Common myeloid progenitor, CD34-positive (primary cell): ENCODE data around the gene MED15.

Source experiments
- CTCF ChIA-PET: fragments of 350-600 bp; sonication (Branson Sonifier 250); formaldehyde crosslinking; loops from one replicate; lab custom pipeline; 2021; ENCODE audit warnings: antibody characterized with exemption; lab: Charles Lee
- POLR2A ChIA-PET: fragments of 350-600 bp; sonication (Branson Sonifier 250); formaldehyde crosslinking; loops from one replicate; lab custom pipeline; 2021; ENCODE audit warnings: antibody characterized with exemption; lab: Charles Lee
- DNase-seq, 3 donors: peaks; one replicate each; pipeline versions ENCODE4 v3.0.0 to v3.0.0-alpha.2; 2013
- H3K27ac ChIP-seq, 2 experiments: 1 replicate in 1 of 2; 2 replicates in 1 of 2; pipeline ENCODE4 v1.7.0; 2013; ENCODE audit warnings: inconsistent platforms in 2 of 2, low read length in 2 of 2, mild to moderate bottlenecking in 2 of 2, low read depth in 1 of 2, moderate library complexity in 1 of 2; ENCODE audit not compliant: severe bottlenecking in 2 of 2, insufficient read depth in 1 of 2, poor library complexity in 1 of 2
- H3K27me3 ChIP-seq, 5 experiments: replicated peaks in 2 of 5; 1 replicate in 3 of 5; 2 replicates in 2 of 5; pipeline versions ENCODE4 v1.6.1 to v1.7.0; 2013; ENCODE audit warnings: low read length in 4 of 5, mild to moderate bottlenecking in 2 of 5, moderate library complexity in 2 of 5, inconsistent platforms in 1 of 5; ENCODE audit not compliant: insufficient read depth in 5 of 5, control insufficient read depth in 4 of 5
- H3K36me3 ChIP-seq, 4 experiments: 1 replicate in 2 of 4; 2 replicates in 2 of 4; pipeline versions ENCODE4 v1.6.1 to v1.7.0; 2013; ENCODE audit warnings: low read length in 3 of 4, control low read depth in 1 of 4, mild to moderate bottlenecking in 1 of 4; ENCODE audit not compliant: control insufficient read depth in 4 of 4, insufficient read depth in 4 of 4
- H3K4me1 ChIP-seq, 4 experiments: 1 replicate in 3 of 4; 2 replicates in 1 of 4; pipeline versions ENCODE4 v1.6.1 to v1.7.1; 2013; ENCODE audit warnings: low read length in 3 of 4, mild to moderate bottlenecking in 3 of 4, control low read depth in 1 of 4, inconsistent platforms in 1 of 4, moderate library complexity in 1 of 4; ENCODE audit not compliant: control insufficient read depth in 4 of 4, insufficient read depth in 4 of 4; ENCODE audit errors: control extremely low read depth in 1 of 4
- H3K4me3 ChIP-seq, 7 experiments: 1 replicate in 4 of 7; 2 replicates in 3 of 7; pipeline versions ENCODE4 v1.5.1 to v1.7.0; 2013; ENCODE audit warnings: mild to moderate bottlenecking in 7 of 7, low read length in 6 of 7, moderate library complexity in 6 of 7, inconsistent platforms in 2 of 7, low read depth in 2 of 7, control low read depth in 1 of 7; ENCODE audit not compliant: insufficient read depth in 4 of 7, control insufficient read depth in 1 of 7; ENCODE audit errors: extremely low read depth in 1 of 7
- H3K9me3 ChIP-seq, 5 experiments: 1 replicate in 4 of 5; 2 replicates in 1 of 5; pipeline versions ENCODE4 v1.6.1 to v1.7.1; 2013; ENCODE audit warnings: low read length in 4 of 5, mild to moderate bottlenecking in 2 of 5, inconsistent platforms in 1 of 5, low read depth in 1 of 5, moderate library complexity in 1 of 5; ENCODE audit not compliant: control insufficient read depth in 4 of 5, insufficient read depth in 2 of 5; ENCODE audit errors: control extremely low read depth in 1 of 5
- WGBS: methylation state at CpG from one replicate; pipeline ENCODE4 v1.1.5; 2013; ENCODE audit not compliant: insufficient coverage; 5-methylcytosine and 5-hydroxymethylcytosine counted together

Gene MED15

DNA sequence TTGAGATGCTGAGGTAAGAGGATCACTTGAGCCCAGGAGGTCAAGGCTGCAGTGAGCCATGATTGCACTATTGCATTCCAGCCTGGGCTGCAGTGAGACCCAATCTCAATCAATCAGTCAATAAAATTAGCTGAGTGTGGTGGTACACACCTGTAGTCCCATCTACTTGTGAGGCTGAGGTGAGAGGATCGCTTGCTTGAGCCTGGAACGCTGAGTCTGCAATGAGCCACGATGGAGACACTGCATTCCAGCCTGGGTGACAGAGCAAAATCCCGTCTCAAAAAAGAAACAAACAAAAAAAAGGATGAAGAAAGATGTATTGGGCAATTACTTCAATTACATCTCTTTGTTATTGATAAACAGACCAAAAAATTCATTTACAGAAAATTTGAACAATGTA is 54.5 kb downstream of the MED15 start:
- Histone ChIP-seq H3K27ac (no peak overlapping the region), H3K4me3 (no peak overlapping the region), H3K27me3 (no peaks in the 10 kb centered on the region), H3K36me3 (peaks cover 26 to 67% (median 56%) of the 10 kb centered on the region in 4 experiments), H3K4me1 (peaks cover 0 to 13% (median 10%) of the 10 kb centered on the region in 4 experiments), H3K9me3 (peaks cover 3 to 18% (median 6%) of the 10 kb centered on the region in 5 experiments)
- DNase-seq, result no peak
- 100% methylated on average over 2 of the region's 4 CpGs for WGBS
- ChIA-PET POLR2A (no interaction called here), CTCF (interaction anchor here (1.0 to 7.2 kb wide), 3 partner anchors 10 to 20 kb away, joined by 4 to 49 read pairs (median 4); no protein-coding TSS in a partner anchor)

DNA sequence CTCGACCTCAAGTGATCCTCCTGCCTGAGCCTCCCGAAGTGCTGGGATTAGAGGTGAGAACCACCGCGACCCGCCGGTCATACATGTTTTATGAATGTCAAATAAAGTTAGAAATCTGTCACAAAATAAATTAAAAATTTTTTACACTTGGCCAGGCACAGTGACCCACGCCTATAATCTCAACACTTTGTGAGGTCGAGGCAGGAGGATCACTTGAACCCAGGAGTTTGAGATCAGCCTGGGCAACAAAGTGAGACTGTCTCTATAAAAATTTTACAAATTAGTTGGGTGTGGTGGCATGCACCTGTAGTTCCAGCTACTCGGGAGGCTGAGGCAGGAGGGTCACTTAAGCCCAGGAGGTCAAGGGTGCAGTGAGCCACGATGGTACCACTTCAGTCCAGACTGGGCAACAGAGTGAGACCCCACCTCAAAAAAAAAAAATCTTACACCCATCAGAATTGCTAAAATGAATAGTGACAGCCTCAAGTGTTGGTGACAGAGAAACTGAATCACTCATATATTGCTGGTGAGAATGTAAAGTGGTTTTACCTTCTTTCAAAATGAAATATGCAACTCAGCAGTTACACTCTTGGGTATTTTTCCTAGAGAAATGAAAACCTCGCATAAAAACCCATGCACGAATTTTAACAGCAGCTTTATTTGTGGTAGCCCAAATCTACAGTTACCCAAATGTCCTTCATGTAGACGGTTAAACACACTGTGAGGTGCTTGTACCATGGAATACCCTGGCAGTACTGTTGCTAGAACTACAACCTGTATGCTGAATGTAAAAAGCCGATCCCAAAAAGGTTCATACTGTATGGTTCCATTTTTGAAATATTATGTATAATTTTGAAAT is 55.4 kb downstream of the MED15 start:
- peaks cover 26 to 73% (median 63%) of the 10 kb centered on the region in 4 experiments for H3K36me3 ChIP-seq
- no peak for DNase-seq
- H3K27me3 ChIP-seq, result no peaks in the 10 kb centered on the region
- no peak overlapping the region for H3K27ac ChIP-seq
- no peak overlapping the region for H3K4me3 ChIP-seq
- ChIA-PET CTCF (interaction anchor here (1.0 to 10.9 kb wide), 8 partner anchors 7 to 179 kb away, joined by 3 to 95 read pairs (median 4); no protein-coding TSS in a partner anchor), POLR2A (interaction anchor here (0.7 kb wide), 1 partner anchor 101 kb away, joined by 3 read pairs; no protein-coding TSS in a partner anchor)
- peaks cover 0 to 5% (median 2%) of the 10 kb centered on the region in 4 experiments for H3K4me1 ChIP-seq
- 97% methylated on average over 5 of the region's 14 CpGs for WGBS
- peaks cover 3 to 18% (median 6%) of the 10 kb centered on the region in 5 experiments for H3K9me3 ChIP-seq

DNA sequence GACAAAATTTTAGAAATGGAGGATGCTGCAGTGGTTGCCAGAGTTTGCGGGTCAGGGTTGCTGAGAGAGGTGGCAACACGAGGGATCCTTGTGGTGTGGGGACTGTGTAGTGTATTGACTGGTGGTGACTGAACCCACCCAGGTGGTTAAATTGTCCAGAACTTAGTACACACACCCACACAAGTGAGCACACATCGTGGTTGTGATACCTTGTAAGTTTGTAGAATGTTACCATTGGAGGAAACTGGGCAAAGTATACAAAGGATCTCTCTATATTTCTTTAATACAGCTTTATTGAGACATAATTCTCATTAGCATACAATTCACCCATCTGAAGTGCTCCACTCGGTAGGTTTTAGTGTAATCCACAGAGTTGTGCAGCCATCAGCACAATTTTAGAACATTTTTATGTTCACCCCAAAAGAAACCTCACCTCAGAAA is 56.1 kb downstream of the MED15 start:
- ChIA-PET POLR2A (interaction anchor here (0.7 kb wide), 1 partner anchor 101 kb away, joined by 3 read pairs; no protein-coding TSS in a partner anchor), CTCF (interaction anchor here (1.0 to 10.9 kb wide), 9 partner anchors 8 to 179 kb away, joined by 3 to 95 read pairs (median 4); no protein-coding TSS in a partner anchor)
- Histone ChIP-seq H3K9me3 (peaks cover 3 to 12% (median 4%) of the 10 kb centered on the region in 5 experiments), H3K27me3 (no peaks in the 10 kb centered on the region), H3K27ac (no peak overlapping the region), H3K36me3 (peaks cover 25 to 73% (median 66%) of the 10 kb centered on the region in 4 experiments), H3K4me1 (peaks cover 0 to 7% (median 2%) of the 10 kb centered on the region in 4 experiments), H3K4me3 (no peak overlapping the region)
- DNase-seq, result no peak
- 100% methylated on average over 3 of the region's 4 CpGs for WGBS

DNA sequence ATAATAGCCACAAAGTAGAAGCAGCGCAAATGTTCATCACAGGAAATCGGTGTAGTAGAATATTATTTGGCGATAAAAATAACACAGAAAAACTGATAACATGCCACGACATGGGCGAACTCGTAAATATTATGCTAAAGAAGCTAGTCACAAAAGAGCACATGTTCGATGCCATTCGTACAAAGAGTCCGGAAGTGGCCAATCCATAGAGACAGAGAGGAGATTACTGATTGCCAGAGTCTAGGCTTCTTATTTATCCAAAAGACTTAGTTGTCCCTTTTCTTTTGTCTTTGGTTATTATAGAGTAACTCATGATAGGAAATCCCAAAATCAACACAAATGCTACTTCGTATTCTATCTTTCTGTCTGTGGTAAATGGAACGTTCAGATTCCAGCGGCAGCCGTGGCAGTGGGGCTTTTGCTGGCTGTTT is 56.5 kb downstream of the MED15 start:
- Histone ChIP-seq H3K36me3 (peaks cover 21 to 73% (median 65%) of the 10 kb centered on the region in 4 experiments), H3K4me3 (no peak overlapping the region), H3K27ac (no peak overlapping the region), H3K4me1 (peaks cover 0 to 11% (median 4%) of the 10 kb centered on the region in 4 experiments), H3K27me3 (no peaks in the 10 kb centered on the region), H3K9me3 (peaks cover 0 to 7% (median 3%) of the 10 kb centered on the region in 5 experiments)
- no peak for DNase-seq
- POLR2A ChIA-PET, result no interaction called here
- CTCF ChIA-PET, result interaction anchor here (0.6 to 10.9 kb wide), 12 partner anchors 8 to 178 kb away, joined by 3 to 95 read pairs (median 4); no protein-coding TSS in a partner anchor
- whole genome bisulfite sequencing, result 86% methylated on average over 9 of the region's 13 CpGs

DNA sequence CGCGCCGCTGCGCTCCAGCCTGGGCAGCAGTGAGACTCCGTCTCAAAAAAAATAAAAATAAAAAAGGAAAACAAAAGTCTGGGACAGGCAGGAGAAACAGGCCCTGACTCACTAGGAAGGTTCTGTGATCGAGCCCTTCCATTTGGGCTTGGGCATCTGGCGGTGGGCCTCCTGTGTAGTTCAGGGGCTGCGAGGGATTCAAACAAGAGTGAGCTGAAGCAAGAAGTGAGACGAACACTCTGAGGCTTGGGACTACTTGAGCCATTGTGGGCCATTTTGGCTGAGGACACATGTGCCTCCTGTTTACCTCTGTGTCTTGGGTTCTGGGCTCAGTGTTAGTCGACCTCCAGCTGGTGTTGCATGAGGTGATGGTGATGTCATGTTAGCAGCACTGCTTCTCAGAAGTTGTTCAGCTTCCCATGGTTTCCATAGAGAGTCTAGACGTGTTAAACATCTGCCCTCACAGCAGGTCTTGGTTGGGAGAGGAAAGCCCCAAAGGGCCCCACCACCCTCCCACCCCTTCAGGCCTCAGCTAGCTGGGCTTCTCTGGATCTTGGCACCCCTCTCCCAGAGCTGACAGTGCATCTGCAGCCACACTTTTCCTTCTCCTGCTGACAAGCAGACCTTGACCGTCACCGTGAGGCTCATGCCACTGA is 57.8 kb downstream of the MED15 start:
- Histone ChIP-seq H3K36me3 (peaks cover 18 to 70% (median 61%) of the 10 kb centered on the region in 4 experiments), H3K27ac (no peak overlapping the region), H3K4me1 (peaks cover 0 to 22% (median 7%) of the 10 kb centered on the region in 4 experiments), H3K27me3 (no peaks in the 10 kb centered on the region), H3K4me3 (no peak overlapping the region), H3K9me3 (no peaks in the 10 kb centered on the region)
- ChIA-PET POLR2A (no interaction called here), CTCF (interaction anchor here (0.5 to 10.9 kb wide), 14 partner anchors 8 to 218 kb away, joined by 3 to 95 read pairs (median 4); no protein-coding TSS in a partner anchor)
- 94% methylated on average over 11 of the region's 13 CpGs for WGBS
- no peak for DNase-seq

DNA sequence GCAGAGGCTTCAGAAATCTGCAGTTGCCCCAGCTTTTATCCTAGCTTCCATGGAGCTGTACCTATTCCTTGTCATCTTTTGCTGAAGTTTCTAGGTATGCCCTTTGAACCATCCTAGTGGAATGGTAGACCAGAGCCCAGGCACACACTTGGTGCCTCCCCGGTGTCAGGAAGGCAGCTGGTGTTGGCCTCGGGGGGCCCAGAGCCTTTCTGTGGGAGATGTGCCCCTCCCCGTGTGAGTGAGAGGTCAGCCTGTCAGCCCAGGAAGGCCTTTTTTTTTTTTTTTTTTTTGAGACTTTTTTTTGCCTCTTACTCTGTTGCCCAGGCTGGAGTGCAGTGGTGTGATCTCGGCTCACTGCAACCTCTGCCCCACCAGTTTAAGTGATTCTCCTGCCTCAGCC is 58.4 kb downstream of the MED15 start:
- H3K27me3 ChIP-seq, result no peaks in the 10 kb centered on the region
- peaks cover 0 to 22% (median 7%) of the 10 kb centered on the region in 4 experiments for H3K4me1 ChIP-seq
- DNase-seq, result no peak
- H3K36me3 ChIP-seq, result peaks cover 18 to 71% (median 57%) of the 10 kb centered on the region in 4 experiments
- H3K9me3 ChIP-seq, result no peaks in the 10 kb centered on the region
- no peak overlapping the region for H3K27ac ChIP-seq
- WGBS, result 92% methylated on average over 3 of the region's 4 CpGs
- ChIA-PET POLR2A (no interaction called here), CTCF (interaction anchor here (0.5 to 10.9 kb wide), 11 partner anchors 8 to 218 kb away, joined by 3 to 95 read pairs (median 4); no protein-coding TSS in a partner anchor)
- H3K4me3 ChIP-seq, result no peak overlapping the region
